Stimulated activated CD4-positive, alpha-beta T cell treated with anti-CD3 and anti-CD28 coated beads, TNF-alpha, amount 100 ng/mL, for 24 hours (primary cell): Measurements from ENCODE around the gene SESN1.

Experiments used
- DNase-seq, 3 experiments: peaks; one replicate each; pipeline ENCODE4 v3.0.0-alpha.2; 2020; ENCODE audit warnings: low read depth in 3 of 3

Gene SESN1

GRCh38 chr6:108937170-108937569 lies 157.5 kb downstream of the SESN1 start:
- no peak for DNase-seq
